ENCODE results near the gene DCTN2. TPM values are rescaled to one million over a fixed set of nuclear protein-coding genes. Genes with fewer than 3 reads are reported as not detected.
A peak's percentile ranks its signal among the peaks of the same experiment; 100 is the strongest.
"Not testable (repeated sequence)": the region's sequence is repeated elsewhere in the genome, so short reads cannot be mapped to it uniquely, and the experiment has no call there.

DCTN2 gene
- total RNA-seq, 2 experiments from 2014 or later = 68.4 to 97.2 TPM

GRCh38 chr12:57590864-57591781 is 44.1 kb upstream of the DCTN2 start, which contains the start of gene PIP4K2C:
TSS of gene PIP4K2C (plus strand) at chr12:57591192. CDS start at chr12:57591290, 98 bp downstream.
- H3K4me3 ChIP-seq (ENCODE audit: low read depth, low read length, poor library complexity, severe bottlenecking) = peak within 1 kb of the TSS; percentile 78
- H3K9me3 ChIP-seq (ENCODE audit: low read length) = no peaks in the 10 kb centered on the region
- CTCF ChIA-PET (ENCODE audit: unreplicated experiment) = no interaction called here
- no peak for TF ChIP-seq CTCF (conservative IDR thresholded peaks at IDR 0.05; ENCODE audit: low read length)
- TF ChIP-seq EZH2phosphoT487 (IDR thresholded peaks at IDR 0.05; ENCODE audit: borderline replicate concordance, low read depth, low read length) = no peak
- peaks cover 11% of the 10 kb centered on the region; the same call in 1 of the 2 replicates for H3K79me2 ChIP-seq (ENCODE audit: insufficient read depth, low read depth, low read length)
- H4K20me1 ChIP-seq (ENCODE audit: insufficient read depth, low read length) = no peaks in the 10 kb centered on the region
- H3K4me1 ChIP-seq (ENCODE audit: insufficient read depth, low read length, poor library complexity, severe bottlenecking) = peaks cover 18% of the 10 kb centered on the region
- DNase-seq (ENCODE audit: low spot score) = peak; percentile 94
- H3K9me2 ChIP-seq (ENCODE audit: insufficient read depth, low read length) = no peaks in the 10 kb centered on the region
- H3K4me2 ChIP-seq (ENCODE audit: low read length) = peak within 1 kb of the TSS; percentile 99
- H3K27ac ChIP-seq (ENCODE audit: low read depth, low read length, poor library complexity, severe bottlenecking) = no peak within 1 kb of the TSS
- POLR2A ChIA-PET = interaction anchor here (0.6 to 1.6 kb wide), 6 partner anchors 10 to 1278 kb away, joined by 3 to 4 read pairs (median 3); partner anchors contain the start of gene TSPAN31
- H2AFZ ChIP-seq (ENCODE audit: low read length) = peak within 1 kb of the TSS; percentile 97
- no TSS peak for BruUV-seq (replicated peaks)
- intact Hi-C loops (cut with micrococcal nuclease; ENCODE audit: unreplicated experiment) = loop anchor here (2.0 kb wide), 1 partner anchor 68 kb away; the partner anchor contains the start of gene MBD6
- peaks cover 18% of the 10 kb centered on the region for H3K36me3 ChIP-seq (ENCODE audit: insufficient read depth, low read length)

DNA sequence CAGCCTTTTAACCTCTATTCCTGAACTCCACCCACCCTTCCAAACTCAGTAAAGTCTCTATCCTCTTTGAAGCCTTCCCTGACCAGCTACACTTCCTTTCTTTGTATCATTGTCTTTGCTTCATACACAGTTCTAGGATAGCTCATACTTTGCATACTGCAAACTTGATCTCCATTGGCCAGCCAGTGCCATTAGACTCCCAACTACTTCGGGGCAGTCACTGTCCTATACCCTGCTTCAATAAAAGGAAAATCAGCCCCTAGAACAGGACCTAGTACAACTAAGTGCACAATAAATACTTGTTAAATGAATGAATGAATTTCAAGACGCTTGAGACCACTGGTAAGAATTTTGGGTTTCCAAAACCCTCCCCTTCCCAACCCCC is 43.5 kb upstream of the DCTN2 start:
- intact Hi-C loops (cut with micrococcal nuclease; ENCODE audit: unreplicated experiment) = loop anchor here (2.0 kb wide), 1 partner anchor 68 kb away; the partner anchor contains the start of gene MBD6
- BruUV-seq (replicated peaks) = no TSS peak

DNA sequence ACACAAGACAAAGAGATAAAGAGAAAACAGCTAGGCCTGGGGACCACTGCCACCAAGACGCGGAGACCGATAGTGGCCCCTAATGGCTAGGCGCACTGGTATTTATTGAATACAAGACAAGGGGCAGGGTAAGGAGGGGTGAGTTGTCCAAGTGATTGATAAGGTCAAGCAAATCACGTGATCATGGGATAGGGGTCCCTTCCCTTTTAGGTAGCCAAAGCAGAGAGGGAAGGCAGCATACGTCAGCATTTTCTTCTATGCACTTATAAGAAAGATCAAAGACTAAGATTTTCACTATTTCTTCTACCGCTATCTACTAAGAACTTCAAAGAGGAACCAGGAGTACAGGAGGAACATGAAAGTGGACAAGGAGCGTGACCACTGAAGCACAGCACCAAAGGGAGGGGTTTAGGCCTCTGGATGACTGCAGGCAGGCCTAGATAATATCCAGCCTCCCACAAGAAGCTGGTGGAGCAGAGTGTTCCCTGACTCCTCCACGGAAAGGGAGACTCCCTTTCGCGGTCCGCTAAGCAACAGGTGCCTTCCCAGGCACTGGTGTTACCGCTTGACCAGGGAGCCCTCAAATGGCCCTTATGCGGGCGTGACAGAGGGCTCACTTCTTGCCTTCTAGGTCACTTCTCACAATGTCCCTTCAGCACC is 42.1 kb upstream of the DCTN2 start:
- POLR2A ChIA-PET; H3K4me3 ChIP-seq (ENCODE audit: low read depth, low read length, poor library complexity, severe bottlenecking); H3K9me2 ChIP-seq (ENCODE audit: insufficient read depth, low read length); H2AFZ ChIP-seq (ENCODE audit: low read length); H3K9me3 ChIP-seq (ENCODE audit: low read length); H3K36me3 ChIP-seq (ENCODE audit: insufficient read depth, low read length); CTCF ChIA-PET (ENCODE audit: unreplicated experiment); BruUV-seq (replicated peaks); H3K4me2 ChIP-seq (ENCODE audit: low read length); H3K27ac ChIP-seq (ENCODE audit: low read depth, low read length, poor library complexity, severe bottlenecking); intact Hi-C loops (cut with micrococcal nuclease; ENCODE audit: unreplicated experiment); DNase-seq (ENCODE audit: low spot score); H4K20me1 ChIP-seq (ENCODE audit: insufficient read depth, low read length): not testable (repeated sequence)
- peaks cover 11% of the 10 kb centered on the region; the same call in 1 of the 2 replicates for H3K79me2 ChIP-seq (ENCODE audit: insufficient read depth, low read depth, low read length)
- H3K4me1 ChIP-seq (ENCODE audit: insufficient read depth, low read length, poor library complexity, severe bottlenecking) = peaks cover 18% of the 10 kb centered on the region

More for the DNA sequence above, 43.5 kb upstream of the DCTN2 start:
- no peak for TF ChIP-seq CTCF (conservative IDR thresholded peaks at IDR 0.05; ENCODE audit: low read length)
- no peak for TF ChIP-seq EZH2phosphoT487 (IDR thresholded peaks at IDR 0.05; ENCODE audit: borderline replicate concordance, low read depth, low read length)
- H3K9me3 ChIP-seq (ENCODE audit: low read length) = no peaks in the 10 kb centered on the region
- H3K36me3 ChIP-seq (ENCODE audit: insufficient read depth, low read length) = peaks cover 12% of the 10 kb centered on the region
- peak overlapping the region; percentile 78 for H3K4me3 ChIP-seq (ENCODE audit: low read depth, low read length, poor library complexity, severe bottlenecking)
- DNase-seq (ENCODE audit: low spot score) = no peak
- peaks cover 11% of the 10 kb centered on the region; the same call in 1 of the 2 replicates for H3K79me2 ChIP-seq (ENCODE audit: insufficient read depth, low read depth, low read length)
- peak overlapping the region; percentile 97 for H2AFZ ChIP-seq (ENCODE audit: low read length)
- CTCF ChIA-PET (ENCODE audit: unreplicated experiment) = no interaction called here
- H4K20me1 ChIP-seq (ENCODE audit: insufficient read depth, low read length) = no peaks in the 10 kb centered on the region
- H3K27ac ChIP-seq (ENCODE audit: low read depth, low read length, poor library complexity, severe bottlenecking) = no peak overlapping the region
- no peaks in the 10 kb centered on the region for H3K9me2 ChIP-seq (ENCODE audit: insufficient read depth, low read length)
- H3K4me1 ChIP-seq (ENCODE audit: insufficient read depth, low read length, poor library complexity, severe bottlenecking) = peaks cover 18% of the 10 kb centered on the region
- peak overlapping the region; percentile 99 for H3K4me2 ChIP-seq (ENCODE audit: low read length)
- POLR2A ChIA-PET = interaction anchor here (0.5 to 1.4 kb wide), 7 partner anchors 9 to 1278 kb away, joined by 3 to 7 read pairs (median 3); partner anchors contain the start of gene TSPAN31
